Endothelial cell of umbilical vein (primary cell): ENCODE measurements around the gene MAST4. TPM values are rescaled to one million over a fixed set of nuclear protein-coding genes. Genes with fewer than 3 reads are reported as not detected.

Experiments used
- BruUV-seq: library from RNA; stranded (reverse); fragments of 400-500 nt; replicated peaks from 2 replicates; lab custom pipeline; 2021; lab: Mats Ljungman, UMichigan
- CTCF ChIA-PET: fragments of 300-600, 350-600 bp; sonication (Branson Sonifier 250); formaldehyde crosslinking; loops from one replicate; lab custom pipeline; 2021; ENCODE audit warnings: antibody characterized with exemption, inconsistent platforms; lab: Charles Lee
- POLR2A ChIA-PET: fragments of 300-600, 350-600 bp; sonication (Branson Sonifier 250); formaldehyde crosslinking; loops from one replicate; lab custom pipeline; 2021; ENCODE audit warnings: antibody characterized with exemption, inconsistent platforms; lab: Charles Lee
- DNase-seq: peaks from one replicate; pipeline ENCODE4 v3.0.0-alpha.2; 2011; ENCODE audit warnings: low read depth, low spot score
- FAIRE-seq: peaks from 2 replicates; lab custom pipeline; 2011; peaks lifted over from hg19 to GRCh38; lab: Jason Lieb, UNC
- H2AFZ ChIP-seq: 2 replicates; pipeline ENCODE4 v1.6.0; 2012; ENCODE audit warnings: low read depth, low read length, control low read depth, inconsistent platforms
- H3K27ac ChIP-seq: 2 replicates; pipeline ENCODE4 v1.5.1; 2011; ENCODE audit warnings: low read depth, mild to moderate bottlenecking, control low read depth, low read length, moderate library complexity; ENCODE audit not compliant: insufficient read depth
- H3K27me3 ChIP-seq, 2 experiments: 2 replicates each; pipeline versions ENCODE4 v1.6.0 to v1.6.1; 2011; ENCODE audit warnings: low read length in 2 of 2, mixed read lengths in 1 of 2; ENCODE audit not compliant: control insufficient read depth in 2 of 2, insufficient read depth in 2 of 2
- H3K36me3 ChIP-seq, 2 experiments: 2 replicates in 1 of 2; 3 replicates in 1 of 2; pipeline ENCODE4 v1.5.1; 2011; ENCODE audit warnings: low read length in 2 of 2, mild to moderate bottlenecking in 1 of 2, moderate library complexity in 1 of 2; ENCODE audit not compliant: control insufficient read depth in 2 of 2, insufficient read depth in 2 of 2; ENCODE audit errors: extremely low read depth in 1 of 2
- H3K4me1 ChIP-seq: 3 replicates; pipeline ENCODE4 v1.5.1; 2011; ENCODE audit warnings: mild to moderate bottlenecking, low read length; ENCODE audit not compliant: control insufficient read depth, insufficient read depth; ENCODE audit errors: extremely low read depth
- H3K4me2 ChIP-seq: 2 replicates; pipeline ENCODE4 v1.6.1; 2011; ENCODE audit warnings: low read length, control low read depth, mixed read lengths; ENCODE audit not compliant: insufficient read depth
- H3K4me3 ChIP-seq, 3 experiments: fragments of 200-600 bp in 1 of 3; sonication (generic), shearing (Covaris generic) in 1 of 3; replicated peaks in 1 of 3; 2 replicates each; pipeline ENCODE4 v1.5.1; 2011 to 2016; ENCODE audit warnings: control low read depth in 3 of 3, low read length in 3 of 3, mild to moderate bottlenecking in 2 of 3, inconsistent platforms in 1 of 3, low read depth in 1 of 3, moderate library complexity in 1 of 3; ENCODE audit not compliant: insufficient read depth in 1 of 3
- H3K79me2 ChIP-seq: 2 replicates; pipeline ENCODE4 v1.6.0; 2012; ENCODE audit warnings: low read length, inconsistent platforms; ENCODE audit not compliant: control insufficient read depth, insufficient read depth
- H3K9ac ChIP-seq: replicated peaks from 2 replicates; pipeline ENCODE3; 2011; ENCODE audit warnings: low read length, control low read depth; ENCODE audit not compliant: insufficient read depth; ENCODE audit errors: extremely low read depth
- H3K9me1 ChIP-seq: replicated peaks from 3 replicates; pipeline ENCODE4 v1.6.0; 2011; ENCODE audit warnings: mild to moderate bottlenecking, low read length; ENCODE audit not compliant: control insufficient read depth, insufficient read depth; ENCODE audit errors: extremely low read depth
- H3K9me3 ChIP-seq: replicated peaks from 2 replicates; pipeline ENCODE4 v1.5.1; 2012; ENCODE audit warnings: low read length, inconsistent platforms; ENCODE audit not compliant: control insufficient read depth, insufficient read depth
- H4K20me1 ChIP-seq: replicated peaks from 2 replicates; pipeline ENCODE3; 2011; ENCODE audit warnings: mild to moderate bottlenecking, low read length; ENCODE audit not compliant: control insufficient read depth, insufficient read depth; ENCODE audit errors: extremely low read depth
- CTCF ChIP-seq, 2 donors: IDR thresholded peaks; 1 replicate in 1 of 2; 2 replicates in 1 of 2; pipeline ENCODE4 v1.5.1; 2011; ENCODE audit warnings: low read length in 2 of 2, mild to moderate bottlenecking in 2 of 2, moderate library complexity in 2 of 2, control low read depth in 1 of 2, inconsistent platforms in 1 of 2, low read depth in 1 of 2; ENCODE audit not compliant: insufficient read depth in 1 of 2; ENCODE audit errors: extremely low read depth in 1 of 2
- EZH2 ChIP-seq: IDR thresholded peaks from 2 replicates; pipeline ENCODE4 v1.6.1; 2012; ENCODE audit warnings: borderline replicate concordance, low read depth, mild to moderate bottlenecking, moderate library complexity, low read length, inconsistent platforms; ENCODE audit not compliant: severe bottlenecking
- FOS ChIP-seq: IDR thresholded peaks from 2 replicates; pipeline ENCODE4 v1.6.1; 2011; ENCODE audit warnings: mild to moderate bottlenecking, low read length, moderate library complexity, borderline replicate concordance; ENCODE audit not compliant: insufficient read depth
- GATA2 ChIP-seq: IDR thresholded peaks from 2 replicates; pipeline ENCODE4 v1.7.0; 2011; ENCODE audit warnings: low read depth, mild to moderate bottlenecking, moderate library complexity, mixed read lengths, low read length; ENCODE audit not compliant: insufficient read length, insufficient read depth
- JUN ChIP-seq: IDR thresholded peaks from 2 replicates; pipeline ENCODE4 v1.6.1; 2011; ENCODE audit warnings: borderline replicate concordance, low read depth; ENCODE audit not compliant: insufficient read length, insufficient read depth
- MYC ChIP-seq: IDR thresholded peaks from one replicate; pipeline ENCODE4 v1.6.1; 2011; ENCODE audit warnings: mild to moderate bottlenecking, low read depth, low read length
- dilution Hi-C: fragments of 300-500 bp; cut with MboI; formaldehyde crosslinking; loops from one replicate; pipeline ENCODE4 v1.15.0; 2019; ENCODE audit warnings: low sequenced_read_pairs; ENCODE audit not compliant: extremely low pct_ligation_motif_present
- intact Hi-C: fragments of 100-400 bp; cut with micrococcal nuclease; formaldehyde crosslinking; loops from one replicate; pipeline ENCODE4 v1.10.0; 2022
- polyA plus RNA-seq, 4 experiments: library from polyadenylated mRNA; depleted of rRNA in 3 of 4; stranded (reverse) in 3 of 4; unstranded in 1 of 4; fragments of >200 nt; gene quantifications; 2 replicates each; pipeline versions ENCODE4 v1.2.1 to v1.2.3, GENCODE V29; 2011 to 2012; ENCODE audit warnings: missing spikeins in 1 of 4
- total RNA-seq: library from RNA; stranded (reverse); gene quantifications from 2 replicates; pipeline ENCODE4 v1.2.3, GENCODE V29; 2021

The MAST4 gene
- total and polyA plus RNA-seq, 2 donors (not counting 3 experiments of a cell fraction or from before 2014, with no cell fraction given) = 40.2 to 116 TPM

GRCh38 chr5:66551338-66551737 is 44.9 kb upstream of the MAST4 start:
- POLR2A ChIA-PET = no interaction called here

More at GRCh38 chr5:66551338-66551737, 44.9 kb upstream of the MAST4 start:
- no TSS peak for BruUV-seq
- CTCF ChIA-PET = no interaction called here
- H3K27me3 ChIP-seq = no peaks in the 10 kb centered on the region
- H4K20me1 ChIP-seq = no peaks in the 10 kb centered on the region
- no peak overlapping the region for H3K4me2 ChIP-seq
- intact Hi-C loops (no loop called here), dilution Hi-C loops (no loop called here)
- no peaks in the 10 kb centered on the region for H3K4me1 ChIP-seq
- TF ChIP-seq JUN (no peak), GATA2 (no peak), FOS (no peak), CTCF (IDR thresholded peaks at IDR 0.05; ENCODE audit: extremely low read depth in 1 of 2, insufficient read depth in 1 of 2, low read depth in 1 of 2, low read length in 2 of 2) (no peak), EZH2 (no peak), MYC (no peak)
- no peak overlapping the region for H2AFZ ChIP-seq
- H3K9me3 ChIP-seq = no peaks in the 10 kb centered on the region
- FAIRE-seq (no peak), DNase-seq (no peak)
- no peak overlapping the region for H3K4me3 ChIP-seq
- H3K79me2 ChIP-seq = no peaks in the 10 kb centered on the region
- no peak overlapping the region for H3K9ac ChIP-seq
- H3K27ac ChIP-seq = no peak overlapping the region
- no peaks in the 10 kb centered on the region for H3K9me1 ChIP-seq
- no peaks in the 10 kb centered on the region for H3K36me3 ChIP-seq
